Activated T-cell treated with anti-CD3 and anti-CD28 coated beads, Interleukin-2, amount 50 U/mL, for 1 hour (primary cell): Measurements from ENCODE around the gene TSPAN7.

ENCODE experiments used
- DNase-seq: peaks from one replicate; pipeline ENCODE4 v3.0.0-alpha.2; 2020

Gene TSPAN7

DNA sequence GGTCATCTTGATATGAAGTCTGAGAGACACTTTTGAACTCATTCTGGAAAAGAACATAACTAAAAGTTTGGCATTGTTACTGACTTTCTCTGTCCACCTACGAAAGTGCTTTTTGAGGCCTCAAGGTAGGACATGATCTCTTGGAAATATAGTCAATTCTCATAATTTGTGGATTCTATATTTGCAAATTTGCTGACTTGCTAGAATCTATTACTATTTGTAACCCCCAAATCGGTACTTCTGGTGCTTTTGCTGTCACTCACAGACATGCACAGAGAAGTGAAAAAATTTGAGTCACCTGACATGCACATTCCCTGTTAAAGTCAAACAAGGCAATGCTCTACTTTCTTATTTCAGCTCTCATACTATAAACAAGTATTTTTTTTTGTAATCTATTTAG lies 35.6 kb downstream of the TSPAN7 start:
- DNase-seq, result no peak

DNA sequence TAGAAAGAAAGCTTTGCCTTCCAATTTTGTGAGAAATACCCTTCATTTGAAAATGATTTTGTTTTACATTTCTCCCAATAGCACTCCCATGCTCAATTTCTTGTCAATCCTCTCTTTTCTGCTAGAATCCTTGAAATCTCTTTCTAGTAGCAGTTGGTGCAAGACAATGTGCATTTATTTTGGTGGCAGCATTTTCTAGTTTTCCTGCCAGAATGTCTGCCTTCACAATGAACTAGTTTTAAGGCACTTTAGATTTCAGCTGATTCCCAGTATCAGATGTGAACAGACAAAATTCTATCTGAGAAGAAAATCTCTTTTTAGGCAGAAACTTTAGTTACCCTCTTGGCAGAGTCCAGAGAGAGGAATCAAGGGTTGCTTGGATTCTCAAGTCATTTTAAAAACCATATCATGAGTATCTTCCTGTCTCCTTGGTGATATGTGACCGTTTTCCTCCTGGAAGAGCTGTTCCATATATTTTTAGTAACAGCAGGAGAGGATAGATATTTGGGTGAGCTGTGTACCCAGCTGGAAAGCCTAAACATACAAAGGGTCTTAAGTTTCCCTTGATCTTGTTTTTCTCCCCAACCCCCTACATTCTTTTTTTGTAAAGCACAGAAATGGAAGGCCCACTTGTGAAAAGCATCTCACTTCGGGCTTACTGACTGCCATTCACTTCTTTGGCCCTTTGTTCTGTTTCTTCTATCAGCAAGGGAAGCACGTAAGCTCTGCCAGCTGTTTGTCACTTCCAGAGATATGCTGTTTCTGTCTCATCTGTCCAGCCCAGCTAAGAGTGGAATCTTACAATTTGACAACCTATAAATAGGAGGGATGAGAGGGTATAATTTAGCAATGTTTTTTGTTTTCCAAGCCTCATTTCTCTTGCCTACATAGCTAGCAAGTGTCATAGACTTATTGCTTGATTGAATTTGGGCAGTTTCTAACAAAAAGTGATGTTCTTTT lies 38.7 kb downstream of the TSPAN7 start:
- DNase-seq, result no peak

DNA sequence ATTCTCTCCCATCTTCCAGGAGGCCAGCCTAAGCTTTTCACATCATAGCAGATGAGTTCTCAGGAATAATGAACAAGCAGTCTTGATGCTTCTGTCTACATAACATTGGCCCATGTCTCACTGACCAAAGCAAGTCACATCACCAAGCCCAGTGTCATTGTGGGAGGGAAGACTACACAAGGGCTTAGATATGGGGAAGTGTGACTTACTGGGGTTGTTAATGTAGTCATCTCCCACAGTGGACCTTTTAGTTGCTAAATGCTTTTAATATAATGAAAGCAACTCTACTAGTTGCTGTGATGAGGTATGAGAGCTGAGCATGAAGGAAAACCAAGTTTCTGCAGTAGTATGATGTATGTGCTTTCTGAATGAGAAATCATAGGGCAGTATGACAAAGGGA lies 40.5 kb downstream of the TSPAN7 start:
- DNase-seq, result no peak

DNA sequence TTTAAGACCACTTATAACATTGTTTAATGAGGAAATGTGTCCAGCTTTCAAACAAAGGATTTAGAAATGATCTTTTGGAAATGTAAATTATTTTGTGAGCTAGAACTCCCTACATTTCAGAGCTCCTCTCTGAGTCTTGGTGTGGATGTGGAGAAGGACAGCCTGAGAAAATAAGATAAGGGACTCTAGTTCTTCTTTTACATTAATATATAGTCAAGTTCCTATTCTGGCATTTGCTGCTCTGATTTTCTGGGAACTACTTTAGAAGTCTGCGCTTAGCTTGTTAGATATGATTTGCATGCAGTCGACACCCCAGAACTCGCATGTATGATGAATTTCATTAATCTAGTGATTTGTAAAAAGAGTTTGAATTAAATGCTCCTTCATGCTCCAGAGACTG lies 45.5 kb downstream of the TSPAN7 start:
- no peak for DNase-seq

DNA sequence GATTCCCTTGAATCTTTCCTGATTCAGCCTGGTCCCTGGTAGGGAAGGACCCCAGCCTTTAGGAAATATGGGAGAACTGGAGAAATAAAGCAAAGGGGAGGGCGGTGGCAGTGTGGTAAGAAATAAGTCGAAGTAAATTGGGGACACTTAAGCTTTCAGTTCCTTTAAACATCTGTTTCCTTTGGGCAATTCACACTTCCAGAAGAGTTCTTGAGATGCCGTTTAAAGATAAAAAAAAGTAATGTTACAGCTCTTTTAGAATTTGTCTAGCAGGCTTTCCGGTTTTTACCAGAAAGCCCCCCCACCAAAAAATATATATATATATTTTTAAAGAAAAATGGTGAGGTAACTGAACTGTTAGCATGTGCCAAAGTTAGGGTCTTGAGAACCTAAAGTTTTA lies 46.6 kb downstream of the TSPAN7 start:
- no peak for DNase-seq

DNA sequence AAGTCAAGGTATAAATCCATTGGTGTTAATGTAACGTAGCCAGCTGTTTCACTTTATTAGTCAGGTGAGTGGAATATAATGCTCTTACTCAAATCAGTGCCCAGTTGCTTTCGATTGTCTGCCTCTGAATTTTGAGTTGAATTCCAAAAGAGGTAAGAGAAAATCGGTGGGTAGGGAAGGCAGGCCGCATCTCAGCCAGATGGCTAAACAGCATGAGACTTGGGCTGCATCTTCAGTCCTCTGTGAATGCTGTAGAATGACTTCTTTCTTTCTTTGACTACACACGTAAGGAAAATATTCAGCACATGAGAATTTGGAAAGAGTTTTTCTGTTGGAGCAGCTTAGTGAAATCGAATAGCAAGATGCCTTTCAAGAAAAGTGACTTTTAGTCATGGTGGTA lies 49.5 kb downstream of the TSPAN7 start:
- DNase-seq, result no peak

DNA sequence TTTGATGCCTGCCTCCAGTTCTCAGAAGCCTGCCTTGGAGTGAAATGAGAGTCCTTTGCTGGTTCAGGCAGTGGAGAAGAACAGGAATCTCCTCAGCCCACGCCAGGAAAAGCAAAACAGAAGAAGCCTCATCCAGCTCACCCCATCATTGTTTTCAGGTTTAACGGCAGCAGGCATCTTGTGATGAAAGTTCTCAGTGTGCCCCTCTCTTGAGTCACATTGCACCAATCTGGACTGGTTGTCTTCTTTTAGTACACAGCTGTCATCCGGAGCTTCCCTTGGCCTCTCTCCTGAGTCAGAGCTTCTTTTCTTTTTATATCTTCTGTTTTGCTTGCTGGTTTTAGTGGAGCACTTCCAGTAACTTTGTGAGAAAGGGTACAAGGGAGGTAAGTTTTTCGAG lies 50.9 kb downstream of the TSPAN7 start:
- DNase-seq, result no peak

DNA sequence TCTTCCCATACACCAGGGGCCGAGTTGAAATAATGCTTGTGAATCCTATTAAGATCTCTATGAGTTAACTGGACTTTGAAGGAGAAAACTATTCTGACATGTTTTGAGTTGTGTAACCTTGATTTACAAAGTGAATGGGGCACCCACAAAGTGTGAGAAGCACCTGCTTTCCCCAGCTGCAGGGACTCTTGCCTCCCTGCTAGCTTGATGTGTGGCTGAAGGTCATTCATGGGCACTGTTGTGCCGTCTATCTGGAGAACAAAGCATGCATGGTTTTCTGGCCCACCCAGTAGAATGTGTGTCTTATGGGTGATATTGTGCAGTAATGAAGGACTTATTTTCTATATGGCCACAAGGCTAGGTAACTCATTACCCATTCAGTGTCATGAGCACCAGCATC lies 53.1 kb downstream of the TSPAN7 start:
- DNase-seq, result no peak

DNA sequence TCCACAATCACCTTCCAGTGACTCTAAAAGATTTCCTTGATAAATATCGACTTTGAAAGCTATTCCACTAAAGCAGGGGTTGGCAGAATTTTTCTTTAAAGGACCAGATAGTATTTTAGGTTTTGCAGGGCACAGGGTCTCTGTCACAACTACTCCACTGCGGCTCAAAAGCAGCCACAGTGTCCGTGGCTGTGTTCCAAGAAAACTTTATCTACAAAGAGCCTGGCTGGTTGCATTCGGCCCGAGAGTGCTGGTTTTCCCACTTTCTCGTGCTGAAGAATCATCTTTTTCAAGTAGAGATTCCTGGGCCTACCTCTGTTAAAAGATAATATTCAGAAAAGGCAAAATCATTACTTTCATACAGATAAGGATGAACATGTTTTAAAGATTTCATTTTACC lies 55.6 kb downstream of the TSPAN7 start:
- no peak for DNase-seq

DNA sequence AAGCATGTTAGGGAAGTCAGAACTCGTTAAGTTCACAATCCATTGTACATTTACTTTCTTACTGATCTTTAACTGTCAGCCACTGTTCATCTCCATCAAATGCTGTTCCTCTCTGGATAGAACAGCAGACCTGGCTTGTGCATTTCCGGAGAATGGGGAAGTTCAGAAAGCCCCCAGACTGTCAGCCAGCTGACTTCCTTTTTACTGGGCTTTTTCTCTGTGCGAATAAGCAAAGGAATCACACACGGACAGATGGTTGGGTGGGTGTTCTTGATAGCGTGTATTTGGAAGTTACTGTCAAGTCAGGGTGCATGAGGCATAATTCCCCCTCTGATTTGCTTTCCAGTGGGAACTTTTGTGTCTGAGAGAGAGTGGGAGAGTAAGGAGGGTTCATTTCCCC lies 56.8 kb downstream of the TSPAN7 start:
- no peak for DNase-seq

DNA sequence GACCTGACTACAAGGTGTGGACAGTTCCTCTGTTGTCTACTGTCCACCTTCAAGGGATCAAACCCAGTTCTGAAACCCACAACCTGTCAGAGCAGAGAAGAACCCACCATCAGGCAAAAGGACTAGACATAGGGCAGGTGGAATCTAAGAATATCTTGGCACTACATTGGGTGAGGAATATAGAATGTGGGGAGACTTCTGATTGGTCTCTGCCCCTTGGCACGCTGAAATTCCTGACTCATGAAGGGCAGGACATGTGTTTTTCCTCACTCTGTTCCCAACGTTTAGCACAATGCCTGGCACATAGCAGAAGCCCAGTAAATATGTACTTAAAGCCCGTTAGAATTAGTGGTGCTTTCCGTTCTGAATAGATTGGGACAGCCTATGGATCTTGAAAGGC lies 59.3 kb downstream of the TSPAN7 start:
- no peak for DNase-seq

DNA sequence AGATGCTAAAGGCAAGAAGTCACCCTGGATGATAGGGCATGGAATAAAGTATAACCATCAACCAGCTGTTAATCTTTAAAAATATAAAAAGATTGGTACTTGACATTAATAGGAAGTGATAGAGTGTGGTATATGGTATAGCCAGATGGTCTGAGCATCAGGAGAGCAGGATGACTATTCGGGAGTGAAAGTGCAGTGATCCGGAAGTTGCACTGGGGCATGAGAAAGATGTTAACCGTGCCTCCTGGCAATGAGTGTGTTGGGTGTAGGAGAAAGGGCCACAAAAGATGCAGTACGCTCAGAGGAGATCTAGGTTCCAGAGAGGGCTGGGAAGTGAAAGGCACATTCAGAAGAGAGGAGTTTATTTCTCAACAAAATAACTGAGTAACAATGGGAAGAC lies 65.0 kb downstream of the TSPAN7 start:
- DNase-seq, result no peak

DNA sequence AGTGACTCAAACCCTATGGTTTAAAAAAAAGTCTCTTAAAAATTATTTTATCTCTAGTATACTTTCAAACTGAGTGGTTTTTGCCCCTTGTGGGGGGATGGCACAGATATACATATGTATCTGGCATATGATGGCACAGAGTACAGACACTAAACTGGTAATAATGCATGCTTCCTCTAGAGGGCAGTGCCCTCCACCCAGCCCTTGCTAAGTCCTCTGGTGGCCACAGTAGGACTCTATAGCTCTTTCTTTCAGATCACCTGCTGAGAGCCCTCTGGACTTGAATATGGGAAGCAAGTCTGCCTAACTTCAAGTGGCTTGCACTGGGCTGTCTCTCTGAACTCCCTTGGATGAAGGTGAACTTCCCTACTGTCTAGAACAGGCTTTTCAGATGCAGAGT lies 66.3 kb downstream of the TSPAN7 start:
- no peak for DNase-seq

DNA sequence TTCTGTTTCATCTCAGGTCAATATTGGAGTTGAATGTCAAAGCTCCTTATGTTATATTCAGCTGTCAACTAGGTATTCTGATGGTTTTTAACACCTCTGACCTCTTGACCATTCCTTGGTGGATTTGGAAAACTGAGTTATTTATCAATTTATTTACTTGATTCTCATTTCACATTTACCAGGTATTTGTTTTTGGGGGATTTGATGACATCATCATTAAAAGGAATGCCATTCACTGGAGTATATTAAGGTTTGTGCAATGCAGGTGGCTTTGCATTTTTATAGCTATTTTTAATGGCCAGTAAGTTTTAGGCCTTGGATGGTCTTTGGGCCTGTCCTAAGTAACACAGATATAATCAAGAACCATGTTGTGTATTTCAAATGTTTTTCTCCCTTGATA lies 67.2 kb downstream of the TSPAN7 start:
- no peak for DNase-seq

DNA sequence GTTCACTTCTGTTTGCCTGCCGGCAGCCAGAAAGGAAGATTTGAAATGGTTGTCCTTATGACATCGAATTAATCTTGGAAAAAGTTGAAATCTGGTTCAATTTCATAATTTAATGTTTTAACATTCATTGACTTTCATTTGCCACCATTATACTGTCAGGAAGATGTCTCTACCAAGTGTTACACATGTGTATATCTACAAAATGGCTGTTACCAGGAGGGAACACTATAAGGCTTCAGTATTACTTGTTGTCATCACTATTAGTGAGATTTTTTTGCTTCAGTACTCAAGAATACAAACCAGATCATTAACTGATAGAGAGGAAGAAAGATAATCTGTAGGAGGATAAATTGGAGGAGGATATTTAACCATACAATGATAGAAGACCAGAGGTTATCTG lies 71.2 kb downstream of the TSPAN7 start:
- no peak for DNase-seq

DNA sequence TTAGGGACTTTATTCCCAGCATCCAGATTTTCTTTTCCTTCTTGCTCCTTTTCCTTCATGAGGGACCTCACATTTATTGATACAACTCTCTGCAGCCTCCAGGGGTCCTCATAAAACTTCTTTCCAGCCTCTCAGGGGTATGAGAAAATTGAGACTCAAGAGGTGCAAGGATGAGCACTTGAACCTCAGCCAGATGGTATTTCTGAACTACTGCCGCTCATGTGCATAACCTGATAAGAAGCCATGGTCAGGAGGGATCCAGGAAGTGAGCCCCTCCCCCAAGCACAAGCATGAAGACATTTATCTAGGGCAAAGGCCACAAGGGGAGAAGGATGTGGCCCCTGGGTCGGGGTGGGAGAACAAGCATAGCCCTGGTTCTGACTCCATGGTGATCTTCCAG lies 73.3 kb downstream of the TSPAN7 start:
- DNase-seq, result no peak

DNA sequence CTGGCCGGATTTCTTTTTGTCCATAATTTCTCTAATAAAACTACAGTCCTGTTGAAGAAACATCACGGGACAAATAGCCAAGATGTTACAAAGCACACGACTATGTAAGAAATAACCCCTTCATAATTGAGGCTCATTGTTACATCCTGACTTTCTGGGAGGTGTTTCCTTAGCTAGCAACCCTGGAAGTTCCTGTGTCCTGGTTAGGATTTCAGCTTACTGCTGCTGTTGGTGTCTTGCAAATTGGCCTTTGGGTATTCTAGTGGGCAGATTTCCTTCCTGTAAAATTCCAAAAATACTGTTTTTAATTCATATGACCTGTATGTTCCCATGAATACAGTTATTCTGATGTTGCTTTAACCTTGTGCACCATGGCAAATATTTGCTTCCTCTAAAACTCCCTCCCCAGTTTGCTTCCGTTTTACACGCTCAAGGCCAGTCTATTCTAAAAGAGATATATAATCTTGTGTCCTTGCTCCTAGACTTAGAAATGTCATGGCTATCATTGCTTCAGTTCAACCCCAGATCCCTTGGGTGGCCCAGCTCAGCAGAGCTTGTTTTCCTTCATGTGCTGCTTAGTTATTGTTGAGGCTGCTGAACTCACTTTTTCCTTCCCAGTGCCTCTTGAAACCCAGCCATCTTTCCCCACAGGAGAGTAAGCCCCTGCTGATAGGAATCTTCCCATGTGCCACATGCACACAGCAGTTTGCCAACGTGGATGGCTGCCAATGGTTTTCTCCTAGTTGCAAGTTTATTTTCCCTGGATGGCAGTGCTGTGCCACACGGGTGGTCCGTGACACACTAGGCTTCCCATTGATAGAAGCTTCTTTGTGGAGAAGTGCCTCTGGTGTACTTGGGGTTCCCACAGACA lies 75.8 kb downstream of the TSPAN7 start:
- no peak for DNase-seq

DNA sequence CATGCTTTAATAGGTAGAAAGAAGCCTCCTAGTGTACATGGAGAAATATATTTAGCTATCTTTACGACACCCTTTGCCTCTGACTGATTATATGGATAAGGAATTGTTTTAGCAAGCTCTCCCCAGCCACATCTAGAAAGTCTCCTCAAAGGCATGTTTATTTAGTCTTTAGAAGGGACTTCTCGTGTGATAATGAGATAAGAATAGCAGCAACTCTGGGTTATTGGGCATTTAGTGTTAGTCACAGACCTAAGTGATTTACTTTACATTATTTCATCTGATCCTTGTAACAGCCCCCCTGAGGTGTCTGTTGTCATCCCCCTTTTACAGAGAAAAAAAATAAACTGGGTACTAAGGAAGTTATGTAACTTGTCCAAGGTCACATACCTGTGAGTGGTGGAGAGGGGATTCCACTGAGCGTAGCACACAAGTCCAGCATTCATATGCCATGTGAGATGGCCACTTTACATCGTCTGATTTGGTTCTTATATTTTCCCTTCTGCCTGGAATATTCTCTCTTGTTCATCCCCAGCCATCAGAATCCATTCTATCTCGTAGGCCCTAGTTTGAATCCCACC lies 77.7 kb downstream of the TSPAN7 start:
- DNase-seq, result no peak

DNA sequence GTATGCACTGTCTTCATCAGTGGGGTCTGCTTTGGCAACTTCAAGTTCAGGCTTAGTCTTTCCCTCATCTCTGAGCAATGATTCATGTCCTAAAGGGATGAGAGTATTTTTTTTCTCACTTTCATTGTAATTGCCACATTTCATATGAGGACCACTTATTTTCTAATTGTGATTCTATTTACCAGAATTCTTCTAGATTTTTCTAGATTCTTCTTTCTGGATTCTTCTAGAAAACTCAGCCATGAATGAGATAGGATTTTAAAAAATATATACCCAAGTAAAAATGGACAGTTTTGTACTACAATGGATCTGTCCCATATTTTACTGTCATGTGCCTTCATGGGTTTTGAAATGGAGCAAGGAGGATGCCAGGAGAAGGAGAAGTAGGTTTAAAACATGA lies 78.4 kb downstream of the TSPAN7 start:
- DNase-seq, result no peak

DNA sequence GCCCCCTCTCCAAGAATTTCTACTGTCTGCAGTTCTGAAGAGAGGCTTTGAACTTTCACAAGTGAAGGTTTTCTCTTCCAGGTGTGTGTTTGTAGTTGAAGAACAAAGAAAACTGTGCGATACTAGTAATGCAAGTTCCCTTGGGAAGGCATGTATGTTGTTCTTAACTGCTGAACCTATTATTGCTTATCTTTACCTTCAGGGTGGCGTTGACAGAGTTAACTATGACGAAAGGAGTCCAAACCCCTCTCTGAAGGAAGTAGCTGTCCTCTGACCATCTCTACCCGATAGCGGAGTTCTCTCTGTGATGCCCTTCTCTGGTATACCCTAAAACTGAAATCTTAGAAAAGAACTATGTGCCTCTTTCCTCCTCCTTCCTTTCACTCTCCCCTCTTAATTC lies 79.9 kb downstream of the TSPAN7 start:
- no peak for DNase-seq

DNA sequence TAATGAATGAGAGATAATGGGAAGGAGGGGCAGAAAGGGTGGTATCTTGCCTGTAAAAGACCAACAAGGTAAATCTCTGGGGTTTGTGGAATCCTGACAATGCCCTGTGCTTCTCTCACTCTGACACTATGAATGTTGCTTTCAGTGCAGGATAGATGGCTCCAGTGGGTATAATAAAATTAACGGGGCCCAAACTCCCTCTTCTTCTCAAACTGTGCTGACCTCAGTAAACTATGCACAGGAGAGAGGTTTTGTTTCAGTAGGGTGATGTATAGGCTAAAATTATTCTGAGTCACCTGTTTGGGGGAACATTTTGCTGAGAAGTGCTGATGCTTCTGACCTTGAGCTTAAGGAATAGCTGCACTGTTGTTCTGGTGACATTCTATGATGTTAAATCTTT lies 82.6 kb downstream of the TSPAN7 start:
- no peak for DNase-seq

DNA sequence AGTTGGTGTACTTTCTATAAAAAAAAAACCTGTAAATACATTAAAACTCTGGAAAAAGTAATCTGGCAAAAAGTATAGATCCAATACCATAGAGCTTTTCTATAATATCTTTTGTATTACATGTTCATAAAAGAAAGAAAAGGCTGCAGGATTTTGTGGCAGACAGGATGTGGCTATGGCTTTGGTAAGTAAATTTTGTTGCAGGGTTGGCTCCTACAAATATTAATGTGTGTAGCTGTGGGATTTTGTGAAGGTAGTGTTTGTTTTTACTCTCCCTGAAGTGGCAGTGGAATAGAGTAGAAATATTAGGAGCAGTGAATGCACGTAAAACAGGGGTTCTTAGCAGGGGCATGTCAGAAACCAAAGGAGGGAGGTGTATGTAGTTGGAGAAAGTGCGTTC lies 84.8 kb downstream of the TSPAN7 start:
- no peak for DNase-seq

DNA sequence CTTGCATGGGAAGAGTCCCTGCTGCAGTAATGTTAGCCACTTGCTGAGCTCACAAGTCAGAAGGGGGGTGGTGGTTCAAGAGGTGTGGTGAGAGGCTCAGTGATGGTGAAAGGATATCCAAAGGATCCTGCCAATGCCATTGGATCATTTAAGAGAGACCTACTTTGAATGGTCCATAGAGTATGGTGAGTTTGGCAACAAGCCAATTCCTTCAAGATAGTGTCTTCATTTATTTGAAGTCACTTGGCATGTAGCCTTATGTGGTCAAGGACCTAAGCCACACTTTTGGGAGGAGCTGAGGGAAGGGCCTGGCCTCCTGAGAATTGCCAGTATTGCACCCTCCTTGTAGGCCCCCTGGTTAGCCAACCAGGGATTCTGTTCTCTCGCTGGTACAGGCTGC lies 87.9 kb downstream of the TSPAN7 start:
- no peak for DNase-seq
